Activated CD4-positive, alpha-beta T cell treated with anti-CD3 and anti-CD28 coated beads, Interleukin-2, amount 10 ng/mL, durations not matched to agents 7 days and 5 days (primary cell): ENCODE data around the gene DDR1. TPM values are rescaled to one million over a fixed set of nuclear protein-coding genes. Genes with fewer than 3 reads are reported as not detected.
A peak's percentile ranks its signal among the peaks of the same experiment; 100 is the strongest.

Experiments
- CTCF ChIA-PET: fragments of 350-600 bp; sonication (Branson Sonifier 250); formaldehyde crosslinking; loops from one replicate; lab custom pipeline; 2021; ENCODE audit warnings: antibody characterized with exemption; lab: Charles Lee
- POLR2A ChIA-PET: fragments of 350-600 bp; sonication (Branson Sonifier 250); formaldehyde crosslinking; loops from one replicate; lab custom pipeline; 2021; ENCODE audit warnings: antibody characterized with exemption; lab: Charles Lee
- DNase-seq: peaks from one replicate; pipeline ENCODE4 v3.0.0-alpha.2; 2020
- H3K27ac Mint-ChIP-seq: one replicate; pipeline ENCODE4 v1.8.0; 2021; ENCODE audit warnings: mild to moderate bottlenecking, moderate library complexity, mixed read lengths
- H3K27me3 Mint-ChIP-seq: one replicate; pipeline ENCODE4 v1.8.0; 2021; ENCODE audit warnings: mixed read lengths
- H3K36me3 Mint-ChIP-seq: one replicate; pipeline ENCODE4 v1.8.0; 2021; ENCODE audit warnings: low read depth, mixed read lengths
- H3K4me1 Mint-ChIP-seq: one replicate; pipeline ENCODE4 v1.8.0; 2021; ENCODE audit warnings: mixed read lengths
- H3K4me3 Mint-ChIP-seq: one replicate; pipeline ENCODE4 v1.8.0; 2021; ENCODE audit warnings: mild to moderate bottlenecking, moderate library complexity, mixed read lengths
- H3K9me3 Mint-ChIP-seq: one replicate; pipeline ENCODE4 v1.8.0; 2021; ENCODE audit warnings: mixed read lengths
- total RNA-seq, 2 experiments: library from RNA; stranded (reverse); gene quantifications; one replicate each; pipeline ENCODE4 v1.2.3, GENCODE V29; 2021

The DDR1 gene
- total RNA-seq, 2 experiments from 2014 or later = 4.5 to 5.6 TPM

GRCh38 chr6:30876039-30876730 lies 8.1 kb upstream of the DDR1 start:
- POLR2A ChIA-PET = no interaction called here
- no peaks in the 10 kb centered on the region for H3K27me3 Mint-ChIP-seq
- no peak for DNase-seq
- H3K27ac Mint-ChIP-seq = no peak overlapping the region
- peaks cover 12% of the 10 kb centered on the region for H3K9me3 Mint-ChIP-seq
- H3K4me3 Mint-ChIP-seq = no peak overlapping the region
- CTCF ChIA-PET = interaction anchor here (0.6 to 2.0 kb wide), 3 partner anchors 14 to 49 kb away, joined by 3 to 5 read pairs (median 5); no protein-coding TSS in a partner anchor
- peaks cover 21% of the 10 kb centered on the region for H3K4me1 Mint-ChIP-seq
- H3K36me3 Mint-ChIP-seq = peaks cover 6% of the 10 kb centered on the region

- peak overlapping the region; percentile 59 for H3K4me3 Mint-ChIP-seq
- POLR2A ChIA-PET = no interaction called here
Observed at GRCh38 chr6:30877419-30878262, 6.7 kb upstream of the DDR1 start.

GRCh38 chr6:30879684-30880427 lies 4.5 kb upstream of the DDR1 start:
- Mint-ChIP-seq H3K9me3 (no peaks in the 10 kb centered on the region), H3K36me3 (no peaks in the 10 kb centered on the region), H3K4me3 (no peak overlapping the region), H3K27ac (no peak overlapping the region), H3K27me3 (peaks cover 12% of the 10 kb centered on the region), H3K4me1 (peaks cover 25% of the 10 kb centered on the region)
- POLR2A ChIA-PET = no interaction called here
- no peak for DNase-seq
- CTCF ChIA-PET = no interaction called here

More at GRCh38 chr6:30877419-30878262, 6.7 kb upstream of the DDR1 start:
- CTCF ChIA-PET = interaction anchor here (0.6 to 2.0 kb wide), 15 partner anchors 9 to 205 kb away, joined by 3 to 7 read pairs (median 4); partner anchors contain the start of gene DHX16
- peaks cover 6% of the 10 kb centered on the region for H3K9me3 Mint-ChIP-seq
- peak; percentile 82 for DNase-seq
- H3K4me1 Mint-ChIP-seq = peaks cover 14% of the 10 kb centered on the region
- peaks cover 8% of the 10 kb centered on the region for H3K27me3 Mint-ChIP-seq
- no peaks in the 10 kb centered on the region for H3K36me3 Mint-ChIP-seq
- peak overlapping the region; percentile 74 for H3K27ac Mint-ChIP-seq

GRCh38 chr6:30880698-30881252 lies 3.5 kb upstream of the DDR1 start:
- no peaks in the 10 kb centered on the region for H3K9me3 Mint-ChIP-seq

GRCh38 chr6:30881392-30882203 lies 2.7 kb upstream of the DDR1 start:
- ChIA-PET CTCF (interaction anchor here (0.9 to 2.9 kb wide), 6 partner anchors 14 to 205 kb away, joined by 3 to 12 read pairs (median 3); partner anchors contain the start of gene VARS2), POLR2A (no interaction called here)
- H3K9me3 Mint-ChIP-seq = no peaks in the 10 kb centered on the region
- H3K36me3 Mint-ChIP-seq = no peaks in the 10 kb centered on the region
- peaks cover 20% of the 10 kb centered on the region for H3K27me3 Mint-ChIP-seq
- no peak for DNase-seq
- H3K27ac Mint-ChIP-seq = no peak overlapping the region
- H3K4me1 Mint-ChIP-seq = peaks cover 40% of the 10 kb centered on the region
- H3K4me3 Mint-ChIP-seq = no peak overlapping the region

More at GRCh38 chr6:30880698-30881252, 3.5 kb upstream of the DDR1 start:
- H3K4me3 Mint-ChIP-seq = no peak overlapping the region
- peaks cover 34% of the 10 kb centered on the region for H3K4me1 Mint-ChIP-seq
- peaks cover 17% of the 10 kb centered on the region for H3K27me3 Mint-ChIP-seq
- no peak overlapping the region for H3K27ac Mint-ChIP-seq
- ChIA-PET POLR2A (no interaction called here), CTCF (interaction anchor here (1.0 to 2.9 kb wide), 3 partner anchors 13 to 206 kb away, joined by 3 to 12 read pairs (median 4); no protein-coding TSS in a partner anchor)
- H3K36me3 Mint-ChIP-seq = no peaks in the 10 kb centered on the region
- DNase-seq = no peak

GRCh38 chr6:30882204-30882758 lies 2.0 kb upstream of the DDR1 start:
- no peak for DNase-seq
- Mint-ChIP-seq H3K4me1 (peaks cover 37% of the 10 kb centered on the region), H3K9me3 (no peaks in the 10 kb centered on the region), H3K27ac (no peak overlapping the region), H3K36me3 (no peaks in the 10 kb centered on the region), H3K27me3 (peaks cover 20% of the 10 kb centered on the region), H3K4me3 (no peak overlapping the region)
- ChIA-PET POLR2A (no interaction called here), CTCF (interaction anchor here (0.7 to 2.9 kb wide), 7 partner anchors 14 to 197 kb away, joined by 3 to 12 read pairs (median 3); partner anchors contain the start of gene VARS2)

GRCh38 chr6:30882759-30883684 lies 1.3 kb upstream of the DDR1 start:
- Mint-ChIP-seq H3K9me3 (no peaks in the 10 kb centered on the region), H3K27me3 (peaks cover 20% of the 10 kb centered on the region), H3K4me1 (peaks cover 31% of the 10 kb centered on the region), H3K27ac (peak overlapping the region; percentile 70), H3K4me3 (peak overlapping the region; percentile 70), H3K36me3 (no peaks in the 10 kb centered on the region)
- ChIA-PET POLR2A (interaction anchor here (0.6 kb wide), 1 partner anchor 102 kb away, joined by 5 read pairs; no protein-coding TSS in a partner anchor), CTCF (interaction anchor here (0.6 to 2.9 kb wide), 11 partner anchors 13 to 152 kb away, joined by 3 to 12 read pairs (median 3); partner anchors contain the start of gene VARS2)
- DNase-seq = no peak

- Mint-ChIP-seq H3K36me3 (no peaks in the 10 kb centered on the region), H3K9me3 (no peaks in the 10 kb centered on the region), H3K4me3 (peak overlapping the region; percentile 71), H3K27me3 (peaks cover 20% of the 10 kb centered on the region), H3K4me1 (peaks cover 31% of the 10 kb centered on the region), H3K27ac (no peak overlapping the region)
- peak; percentile 46 for DNase-seq
- ChIA-PET CTCF (interaction anchor here (0.6 to 2.2 kb wide), 5 partner anchors 11 to 309 kb away, joined by 3 to 7 read pairs (median 3); no protein-coding TSS in a partner anchor), POLR2A (interaction anchor here (0.6 kb wide), 1 partner anchor 129 kb away, joined by 4 read pairs; no protein-coding TSS in a partner anchor)
Observed at GRCh38 chr6:30884521-30885480, 482 bp downstream of the DDR1 start.

- DNase-seq = no peak
- POLR2A ChIA-PET = interaction anchor here (0.6 kb wide), 1 partner anchor 130 kb away, joined by 4 read pairs; no protein-coding TSS in a partner anchor
- peak overlapping the region; percentile 71 for H3K4me3 Mint-ChIP-seq
- peaks cover 20% of the 10 kb centered on the region for H3K27me3 Mint-ChIP-seq
- no peaks in the 10 kb centered on the region for H3K36me3 Mint-ChIP-seq
- H3K9me3 Mint-ChIP-seq = no peaks in the 10 kb centered on the region
- CTCF ChIA-PET = interaction anchor here (1.3 kb wide), 1 partner anchor 21 kb away, joined by 4 read pairs; no protein-coding TSS in a partner anchor
- no peak overlapping the region for H3K27ac Mint-ChIP-seq
- peaks cover 31% of the 10 kb centered on the region for H3K4me1 Mint-ChIP-seq
Observed at GRCh38 chr6:30885481-30885998, 1.2 kb downstream of the DDR1 start.
